HG03280 (cell line): Measurements from ENCODE around the gene INAVA.

ENCODE experiments used
- ATAC-seq: cut with Tn5 transposase; IDR thresholded peaks from one replicate; pipeline ENCODE4 v1.9.1; 2021; ENCODE audit warnings: mild to moderate bottlenecking, moderate library complexity; ENCODE audit not compliant: unreplicated experiment

INAVA gene

DNA sequence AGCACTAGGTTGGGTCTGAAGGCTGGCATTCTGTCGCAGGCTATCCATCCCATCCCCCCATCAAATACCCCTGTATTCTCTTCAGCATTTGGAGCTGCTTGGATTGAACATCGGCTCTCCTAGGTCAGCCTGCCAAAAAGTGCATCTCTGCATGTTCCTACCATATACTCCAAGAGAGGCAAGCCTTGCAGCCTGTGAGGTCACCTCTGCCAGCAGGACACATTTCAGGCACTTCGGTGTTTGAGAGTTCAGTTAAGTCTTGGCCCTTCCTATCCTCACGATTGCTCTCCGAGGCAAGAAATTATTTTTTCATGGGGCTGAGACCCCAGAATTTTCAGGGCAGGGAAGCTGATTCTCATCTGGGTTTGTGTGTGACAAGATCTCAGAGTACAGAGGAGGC lies 19.3 kb upstream of the INAVA start:
- no peak for ATAC-seq

DNA sequence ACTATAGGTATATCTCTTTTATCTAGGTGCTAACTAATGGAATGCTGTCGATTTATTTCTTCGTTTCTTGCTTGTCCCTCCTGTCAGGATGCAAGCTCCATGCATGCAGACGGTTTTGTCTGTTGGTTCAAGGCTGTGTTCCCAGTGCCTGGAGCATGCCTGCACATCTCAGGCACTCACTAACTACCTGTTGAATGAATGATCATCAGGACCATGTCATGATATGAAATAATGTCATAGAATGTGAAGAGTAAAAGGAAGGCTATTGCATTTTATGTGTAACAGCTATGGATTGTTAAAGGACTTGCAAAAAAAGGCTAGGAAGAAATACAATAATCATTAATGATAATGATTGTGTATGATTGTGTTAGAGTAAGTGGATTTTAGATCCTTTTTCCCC lies 17.7 kb upstream of the INAVA start:
- no peak for ATAC-seq

DNA sequence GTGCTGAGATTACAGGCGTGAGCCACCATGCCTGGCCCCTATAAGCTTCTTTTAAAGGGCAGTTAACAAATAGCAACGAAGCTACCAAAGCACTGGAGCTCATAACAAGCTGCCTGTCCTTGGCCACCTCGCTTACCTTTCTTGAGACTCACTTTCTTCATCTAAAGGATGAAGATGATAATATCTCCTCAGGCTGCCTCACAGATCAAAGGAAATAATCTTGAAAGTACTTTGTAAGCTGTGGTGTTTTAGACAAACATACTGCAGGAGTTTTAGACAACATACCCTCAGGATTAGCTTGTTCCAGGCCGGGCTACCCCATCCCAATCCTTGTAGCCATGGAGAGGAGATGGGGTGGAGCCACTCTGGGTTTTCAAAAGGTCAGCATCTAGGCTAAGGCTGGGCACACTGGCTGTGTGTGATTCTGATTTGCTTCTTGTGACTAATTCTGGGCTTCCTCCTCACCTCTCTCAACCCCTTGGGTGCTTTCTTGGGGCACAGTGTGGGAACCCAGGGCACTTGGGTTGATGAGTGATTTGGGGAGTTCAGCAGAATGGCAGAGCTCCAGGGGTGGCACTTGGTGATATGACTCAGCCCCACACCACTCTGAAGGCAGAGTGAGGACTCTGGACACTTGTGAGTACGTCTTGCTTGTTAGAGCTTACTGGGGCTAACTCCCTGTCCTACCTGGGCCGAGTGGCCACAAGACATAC lies 16.7 kb upstream of the INAVA start:
- no peak for ATAC-seq

DNA sequence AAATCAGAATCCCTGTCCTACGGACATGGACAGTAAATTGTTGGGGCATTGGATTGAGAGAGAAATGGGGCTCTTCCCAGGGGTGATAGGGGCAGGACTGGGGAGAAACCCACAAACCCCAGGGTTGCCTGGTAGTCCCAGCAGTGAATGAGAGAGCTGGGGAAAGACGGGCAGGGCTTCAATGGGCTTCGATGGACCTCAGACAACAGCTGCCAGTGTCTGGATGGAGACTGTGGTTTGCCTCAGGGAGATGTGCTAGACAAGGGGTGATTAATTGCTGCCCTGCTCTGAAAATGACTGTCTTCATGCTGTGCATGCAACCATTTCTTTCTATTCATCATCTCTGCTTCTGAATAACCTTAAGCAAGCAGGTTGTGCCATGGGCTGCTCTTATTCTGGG lies 14.5 kb upstream of the INAVA start:
- peak; percentile 75 for ATAC-seq

DNA sequence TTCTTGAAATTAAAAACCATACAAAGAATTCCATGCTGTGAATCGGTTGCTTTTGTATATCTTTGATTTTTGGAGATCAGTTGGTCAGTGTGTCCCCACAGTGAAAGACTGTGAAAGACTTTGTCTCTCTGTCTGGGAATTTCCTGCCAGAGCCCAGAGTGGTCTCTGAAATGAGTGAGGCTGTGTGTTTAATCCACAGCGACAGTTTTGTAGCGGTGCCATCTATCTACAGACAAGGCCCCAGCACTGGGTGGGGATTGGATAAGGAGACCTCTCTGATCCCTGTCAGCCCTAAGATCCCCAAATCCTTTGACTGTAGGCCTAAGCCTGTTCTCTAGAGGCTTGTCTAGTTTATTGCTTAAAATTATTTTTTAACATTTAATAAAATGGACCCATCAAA lies 11.6 kb upstream of the INAVA start:
- no peak for ATAC-seq

- ATAC-seq: no peak
Observed at GRCh38 chr1:200885623-200886402, 8.9 kb upstream of the INAVA start.

- no peak for ATAC-seq
Observed at GRCh38 chr1:200886594-200886993, 8.1 kb upstream of the INAVA start.

GRCh38 chr1:200887036-200887435 lies 7.7 kb upstream of the INAVA start:
- no peak for ATAC-seq

- ATAC-seq: no peak
Observed at GRCh38 chr1:200887772-200888348, 6.8 kb upstream of the INAVA start.

DNA sequence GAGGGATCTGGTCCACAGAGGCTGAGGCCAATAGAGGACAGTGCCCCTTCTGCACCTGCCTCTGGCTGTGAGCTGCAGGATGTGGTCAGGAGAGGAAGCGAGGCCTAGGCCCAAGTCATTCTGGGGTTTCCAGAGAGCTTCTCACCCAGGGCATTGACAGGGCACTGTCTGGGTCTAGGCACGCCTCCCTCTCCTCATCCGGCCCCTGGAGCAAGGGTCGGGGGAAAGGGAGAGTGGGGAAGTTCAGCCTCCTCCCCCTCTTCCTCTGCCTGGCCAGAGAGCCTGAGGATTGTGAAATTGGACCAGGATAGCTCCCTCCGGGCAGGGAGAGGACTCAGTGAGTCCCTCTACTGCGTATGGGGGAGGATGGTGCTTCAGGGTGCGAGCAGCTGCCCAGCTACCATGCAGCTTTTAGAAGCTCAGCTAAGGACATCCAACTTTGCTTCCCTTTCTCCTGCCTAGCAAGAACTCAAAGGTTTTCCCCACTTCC lies 6.3 kb upstream of the INAVA start:
- peak; percentile 90 for ATAC-seq

DNA sequence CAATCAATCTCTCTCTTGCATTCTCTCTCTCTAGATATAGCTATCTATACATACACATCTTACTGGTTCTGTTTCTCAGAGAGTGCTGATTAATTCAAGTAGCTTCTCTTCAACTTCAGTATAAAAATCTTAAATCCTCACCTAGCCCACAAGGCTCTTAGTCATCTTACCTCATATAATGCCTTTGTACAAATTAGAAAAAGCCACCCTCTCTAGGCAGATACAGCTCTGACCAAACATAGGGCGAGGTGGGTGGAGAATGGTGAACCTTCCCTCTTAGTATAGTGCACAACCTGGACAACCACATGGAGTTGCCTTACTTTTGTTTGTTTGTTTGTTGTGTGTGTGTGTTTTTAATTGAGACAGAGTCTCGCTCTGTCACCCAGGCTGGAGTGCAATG lies 5.1 kb upstream of the INAVA start:
- no peak for ATAC-seq

DNA sequence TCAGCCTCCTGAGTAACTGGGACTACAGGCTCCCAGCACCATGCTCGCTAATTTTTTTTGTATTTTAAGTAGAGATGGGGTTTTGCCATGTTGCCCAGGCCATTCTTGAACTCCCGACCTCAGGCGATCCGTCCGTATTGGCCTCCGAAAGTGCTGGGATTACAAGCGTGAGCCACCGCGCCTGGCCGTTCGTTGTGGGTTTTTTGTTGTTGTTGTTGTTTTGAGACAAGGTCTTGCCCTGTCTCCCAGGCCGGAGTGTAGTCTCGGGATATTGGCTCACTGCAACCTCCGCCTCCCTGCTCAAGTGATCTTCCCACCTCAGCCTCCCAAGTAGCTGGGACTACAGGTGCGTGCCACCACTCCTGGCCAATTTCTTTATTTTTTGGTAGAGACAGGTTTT lies 4.7 kb upstream of the INAVA start:
- no peak for ATAC-seq

- ATAC-seq: no peak
Observed at GRCh38 chr1:200890818-200891773, 3.6 kb upstream of the INAVA start.

DNA sequence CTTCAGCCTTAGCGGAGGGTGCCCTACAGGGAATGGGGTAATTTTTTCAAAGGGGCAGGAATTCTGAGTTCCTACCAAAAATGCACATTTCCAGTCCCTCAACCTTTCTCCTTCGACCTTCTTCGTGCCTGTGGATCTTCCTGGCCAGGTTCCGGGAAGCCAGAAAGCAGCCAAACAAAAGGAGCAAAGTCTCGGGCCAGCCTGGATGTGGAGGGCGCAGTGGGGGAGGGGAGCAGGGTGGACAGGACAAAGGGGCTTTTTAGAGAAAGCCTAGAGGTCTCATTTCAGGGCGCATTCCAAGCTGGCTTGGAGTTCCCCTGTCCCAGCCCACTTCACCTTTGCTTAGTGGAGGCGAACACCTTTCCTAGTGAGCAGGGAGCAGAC lies 2.9 kb upstream of the INAVA start:
- no peak for ATAC-seq

DNA sequence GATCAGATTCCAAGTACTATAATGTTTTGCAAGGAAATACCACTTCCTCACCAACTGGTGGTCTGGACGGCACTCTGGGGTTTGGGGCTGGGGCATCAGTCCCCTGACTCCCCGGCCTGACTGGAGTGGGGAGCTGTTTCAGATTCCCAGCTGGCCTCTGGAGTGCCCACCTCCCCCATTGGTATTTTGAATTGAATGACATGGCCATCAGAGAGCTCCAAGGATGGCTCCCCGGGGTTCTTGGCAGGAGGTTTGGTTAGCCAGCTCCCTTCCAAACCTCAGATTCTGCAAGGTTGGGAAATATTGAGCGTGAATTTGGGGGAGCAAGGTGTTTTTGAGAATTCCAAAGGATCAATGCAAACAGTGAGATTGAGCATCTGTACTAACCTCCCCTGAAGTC lies 2.2 kb upstream of the INAVA start:
- ATAC-seq: no peak

- ATAC-seq: no peak
Observed at GRCh38 chr1:200892958-200893357, 1.7 kb upstream of the INAVA start.

- no peak for ATAC-seq
Observed at GRCh38 chr1:200893411-200893901, 1.2 kb upstream of the INAVA start.

DNA sequence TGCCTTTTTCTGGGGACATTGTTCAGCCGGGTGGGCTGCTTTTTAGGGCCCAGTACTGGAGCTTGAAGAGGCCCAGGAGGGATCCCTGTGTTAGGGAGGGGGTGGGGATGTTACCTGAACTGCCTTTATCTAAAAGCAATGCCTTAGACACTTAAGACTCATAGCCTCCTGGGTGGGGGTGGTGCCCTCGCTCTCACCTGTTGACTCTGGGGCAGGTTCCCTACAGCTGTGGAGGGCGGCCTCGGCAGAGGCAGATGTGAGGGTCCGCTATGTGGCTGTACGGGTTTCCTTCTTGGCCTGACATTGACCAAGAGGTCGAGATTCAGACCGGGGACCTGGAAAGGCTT lies 716 bp downstream of the INAVA start:
- no peak for ATAC-seq

DNA sequence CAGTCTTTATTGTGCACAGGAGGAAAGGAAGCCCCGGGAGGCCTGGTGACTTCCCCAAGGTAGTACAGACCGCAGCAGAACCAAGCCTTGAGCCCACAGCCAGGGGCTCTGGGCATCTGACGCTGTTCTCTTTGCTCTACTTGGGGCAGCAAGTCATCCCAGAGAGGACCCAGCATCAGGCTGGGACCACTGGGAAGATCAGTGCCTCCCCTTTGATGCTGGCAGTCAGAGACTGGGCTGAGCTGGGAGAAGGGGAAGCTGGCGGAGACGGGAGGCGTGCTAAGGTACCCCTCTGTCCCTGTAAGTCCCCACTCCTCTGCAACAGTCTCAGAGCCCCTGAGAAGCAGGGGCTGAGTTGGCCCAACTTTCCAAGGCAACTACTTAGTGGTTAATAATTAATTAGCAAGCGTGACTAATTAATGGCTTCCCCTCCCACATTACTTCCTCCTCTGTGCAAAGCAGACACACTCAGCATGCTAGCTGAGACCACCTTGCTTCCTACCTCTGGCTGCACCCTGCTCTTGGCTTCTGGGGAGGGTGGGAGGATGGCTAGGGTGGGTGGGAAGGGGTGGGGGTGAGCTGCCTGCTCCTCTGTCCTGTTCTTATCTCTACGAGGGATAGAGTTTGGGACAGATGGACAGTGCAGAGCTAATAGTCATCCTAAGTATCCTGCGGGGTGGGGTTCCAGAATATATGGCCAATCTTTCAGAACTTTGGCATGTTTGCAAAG lies 1.3 kb downstream of the INAVA start:
- ATAC-seq: no peak

GRCh38 chr1:200896531-200897196 lies 2.0 kb downstream of the INAVA start:
- ATAC-seq: no peak
